HG03558 (cell line): ENCODE data around the gene TMEM150C.
"Not testable (repeated sequence)": the region's sequence is repeated elsewhere in the genome, so short reads cannot be mapped to it uniquely, and the experiment has no call there.

Experiments
- ATAC-seq: cut with Tn5 transposase; IDR thresholded peaks from one replicate; pipeline ENCODE4 v1.9.1; 2021; ENCODE audit warnings: moderate number of reproducible peaks; ENCODE audit not compliant: unreplicated experiment; ENCODE audit errors: extremely low read depth

Gene TMEM150C

GRCh38 chr4:82480771-82481505, 80.8 kb downstream of the TMEM150C start:
- no peak for ATAC-seq

- no peak for ATAC-seq
Observed at GRCh38 chr4:82479562-82479961, 82.2 kb downstream of the TMEM150C start.

GRCh38 chr4:82477469-82477868, 84.3 kb downstream of the TMEM150C start:
- ATAC-seq = not testable (repeated sequence)

- not testable (repeated sequence) for ATAC-seq
Observed at GRCh38 chr4:82475931-82476330, 85.9 kb downstream of the TMEM150C start.

GRCh38 chr4:82473621-82474164, 88.1 kb downstream of the TMEM150C start:
- no peak for ATAC-seq

GRCh38 chr4:82473080-82473479, 88.7 kb downstream of the TMEM150C start:
- not testable (repeated sequence) for ATAC-seq

- no peak for ATAC-seq
Observed at GRCh38 chr4:82469791-82470345, 91.9 kb downstream of the TMEM150C start.

GRCh38 chr4:82467471-82467870, 94.3 kb downstream of the TMEM150C start:
- no peak for ATAC-seq

- no peak for ATAC-seq
Observed at GRCh38 chr4:82463221-82463620, 98.6 kb downstream of the TMEM150C start.

GRCh38 chr4:82462415-82462831, 99.4 kb downstream of the TMEM150C start:
- peak; percentile 59 for ATAC-seq

- no peak for ATAC-seq
Observed at GRCh38 chr4:82461710-82462109, 100.1 kb downstream of the TMEM150C start.

- no peak for ATAC-seq
Observed at GRCh38 chr4:82458729-82459128, 103.1 kb downstream of the TMEM150C start.

GRCh38 chr4:82457266-82457665, 104.5 kb downstream of the TMEM150C start:
- no peak for ATAC-seq

- ATAC-seq = no peak
Observed at GRCh38 chr4:82452026-82452425, 109.8 kb downstream of the TMEM150C start.

- ATAC-seq = no peak
Observed at GRCh38 chr4:82450966-82451755, 110.6 kb downstream of the TMEM150C start.

GRCh38 chr4:82447886-82448285, 113.9 kb downstream of the TMEM150C start:
- no peak for ATAC-seq

- no peak for ATAC-seq
Observed at GRCh38 chr4:82439088-82439487, 122.7 kb downstream of the TMEM150C start.

- ATAC-seq = no peak
Observed at GRCh38 chr4:82437285-82438005, 124.3 kb downstream of the TMEM150C start.

GRCh38 chr4:82436780-82437179, 125.0 kb downstream of the TMEM150C start:
- ATAC-seq = no peak

GRCh38 chr4:82436130-82436529, 125.7 kb downstream of the TMEM150C start:
- no peak for ATAC-seq
